Bronchial epithelial cell (primary cell): ENCODE data around the gene DAB2IP. TPM values are rescaled to one million over a fixed set of nuclear protein-coding genes. Genes with fewer than 3 reads are reported as not detected.

Source experiments
- DNase-seq: peaks from one replicate; pipeline ENCODE4 v3.0.0-alpha.2; 2010; ENCODE audit warnings: low read depth
- FAIRE-seq: peaks from 2 replicates; lab custom pipeline; 2011; peaks lifted over from hg19 to GRCh38; lab: Jason Lieb, UNC
- H3K27me3 ChIP-seq: 2 replicates; pipeline ENCODE4 v1.5.1; 2011; ENCODE audit warnings: low read length; ENCODE audit not compliant: control insufficient read depth, insufficient read depth
- H3K36me3 ChIP-seq: 2 replicates; pipeline ENCODE4 v1.5.1; 2011; ENCODE audit warnings: low read length; ENCODE audit not compliant: control insufficient read depth, insufficient read depth
- H3K4me3 ChIP-seq: 2 replicates; pipeline ENCODE4 v1.5.1; 2011; ENCODE audit warnings: mild to moderate bottlenecking, low read depth, low read length, control low read depth
- total RNA-seq: library from RNA; depleted of rRNA; stranded (reverse); fragments of >200 nt; gene quantifications from 2 replicates; pipeline ENCODE4 v1.2.1, GENCODE V29; 2014
- TF ChIP-seq, protein P1 (sequence below): IDR thresholded peaks from 2 replicates; pipeline ENCODE4 v1.5.1; 2011; ENCODE audit warnings: mild to moderate bottlenecking, moderate library complexity, low read length, control low read depth, inconsistent platforms; ENCODE audit not compliant: insufficient read depth, severe bottlenecking

The DAB2IP gene
- total RNA-seq, 1 donor from 2014 or later: 8.4 TPM

DNA sequence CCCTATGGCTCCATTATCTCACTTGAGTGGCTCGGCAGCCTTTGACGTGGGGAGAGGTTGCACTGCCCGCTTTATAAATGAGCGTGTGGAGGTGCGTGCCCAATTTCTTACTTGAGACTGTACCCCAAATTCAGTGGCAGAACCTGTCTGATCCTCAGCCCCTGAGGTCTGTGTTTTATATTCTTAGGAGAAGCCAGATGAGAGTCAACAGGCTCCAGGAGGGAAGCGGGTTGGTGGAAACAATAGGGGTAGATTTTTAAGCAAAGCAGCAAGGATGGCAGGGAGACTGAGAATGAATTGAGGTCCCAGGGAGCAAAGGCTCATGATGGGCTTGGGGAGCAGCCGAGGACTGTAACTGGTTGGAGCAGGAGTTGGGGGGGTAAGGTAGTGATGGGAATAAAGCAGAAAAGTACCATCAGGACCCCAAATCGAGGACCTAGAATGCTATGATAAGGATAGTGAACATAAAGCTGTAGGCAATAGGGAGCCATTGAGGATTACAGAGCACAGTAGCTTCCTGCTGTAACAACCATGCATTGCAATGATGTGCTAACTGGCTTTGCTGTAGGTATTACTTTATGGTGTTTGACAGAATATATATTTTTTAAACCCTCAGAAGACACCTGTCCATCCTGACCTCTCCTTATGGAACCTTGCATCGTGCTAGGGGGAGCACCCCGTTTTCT lies 43.1 kb upstream of the DAB2IP start:
- H3K36me3 ChIP-seq: no peaks in the 10 kb centered on the region
- no peak overlapping the region for H3K4me3 ChIP-seq
- TF ChIP-seq, protein P1, sequence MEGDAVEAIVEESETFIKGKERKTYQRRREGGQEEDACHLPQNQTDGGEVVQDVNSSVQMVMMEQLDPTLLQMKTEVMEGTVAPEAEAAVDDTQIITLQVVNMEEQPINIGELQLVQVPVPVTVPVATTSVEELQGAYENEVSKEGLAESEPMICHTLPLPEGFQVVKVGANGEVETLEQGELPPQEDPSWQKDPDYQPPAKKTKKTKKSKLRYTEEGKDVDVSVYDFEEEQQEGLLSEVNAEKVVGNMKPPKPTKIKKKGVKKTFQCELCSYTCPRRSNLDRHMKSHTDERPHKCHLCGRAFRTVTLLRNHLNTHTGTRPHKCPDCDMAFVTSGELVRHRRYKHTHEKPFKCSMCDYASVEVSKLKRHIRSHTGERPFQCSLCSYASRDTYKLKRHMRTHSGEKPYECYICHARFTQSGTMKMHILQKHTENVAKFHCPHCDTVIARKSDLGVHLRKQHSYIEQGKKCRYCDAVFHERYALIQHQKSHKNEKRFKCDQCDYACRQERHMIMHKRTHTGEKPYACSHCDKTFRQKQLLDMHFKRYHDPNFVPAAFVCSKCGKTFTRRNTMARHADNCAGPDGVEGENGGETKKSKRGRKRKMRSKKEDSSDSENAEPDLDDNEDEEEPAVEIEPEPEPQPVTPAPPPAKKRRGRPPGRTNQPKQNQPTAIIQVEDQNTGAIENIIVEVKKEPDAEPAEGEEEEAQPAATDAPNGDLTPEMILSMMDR: no peak
- DNase-seq (no peak), FAIRE-seq (no peak)
- no peaks in the 10 kb centered on the region for H3K27me3 ChIP-seq

DNA sequence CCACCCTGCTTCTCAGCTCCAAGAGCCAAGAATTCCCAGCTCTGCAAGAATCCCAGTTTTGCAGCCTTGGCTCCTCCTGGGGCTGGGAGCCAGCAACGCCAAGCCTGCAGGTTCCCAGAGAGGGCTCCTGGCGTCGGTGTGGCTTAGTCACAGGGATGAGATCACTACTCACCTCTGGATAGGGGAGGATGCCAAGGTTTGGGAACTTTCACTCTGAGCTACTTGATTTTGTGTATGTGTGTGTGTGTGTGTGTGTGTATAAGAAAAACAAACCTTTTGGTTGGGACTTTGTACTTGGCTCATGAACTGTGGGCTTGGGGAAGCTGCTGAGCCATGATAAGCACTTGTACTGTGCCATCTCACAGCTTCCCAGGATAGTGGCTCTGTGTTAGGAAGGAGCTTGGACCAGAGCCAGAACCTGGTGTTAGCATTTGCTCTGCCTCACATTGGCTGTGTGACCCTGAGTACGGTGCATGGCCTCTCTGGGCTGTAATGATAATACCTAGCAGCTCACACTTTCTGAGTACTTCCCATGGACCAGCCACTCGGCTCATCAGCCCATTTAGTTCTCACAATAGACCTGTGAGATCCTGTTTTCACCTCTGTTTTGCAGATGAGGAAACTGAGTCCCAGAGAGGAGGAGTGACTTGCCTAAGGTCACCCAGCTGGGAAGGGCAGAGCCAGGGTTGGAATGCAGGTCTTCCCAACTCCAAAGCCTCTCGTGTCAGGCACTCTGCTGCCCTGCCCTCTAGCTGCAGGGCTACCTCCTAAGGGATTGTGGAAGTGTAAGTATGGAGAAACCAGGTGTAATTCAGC lies 41.4 kb upstream of the DAB2IP start:
- peak; percentile 89 for FAIRE-seq
- TF ChIP-seq, protein P1: peak; percentile 18
- DNase-seq: peak; percentile 91
- H3K27me3 ChIP-seq: no peaks in the 10 kb centered on the region
- no peaks in the 10 kb centered on the region for H3K36me3 ChIP-seq
- no peak overlapping the region for H3K4me3 ChIP-seq

DNA sequence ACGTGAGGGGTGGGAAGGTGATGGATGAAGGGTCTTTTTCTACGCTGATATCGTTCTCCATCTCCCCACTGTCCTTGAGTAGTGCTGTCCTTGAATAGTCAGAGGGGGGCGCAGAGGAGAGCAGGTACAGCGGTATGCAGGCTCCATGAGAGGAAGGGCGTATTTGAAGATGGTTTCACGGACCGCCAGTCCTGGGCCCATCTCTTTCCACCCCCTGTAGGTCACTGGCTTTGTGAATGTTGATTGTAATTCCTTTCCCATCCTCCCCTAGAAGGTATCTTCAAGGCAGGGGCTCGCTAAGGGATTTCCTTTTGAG lies 40.8 kb upstream of the DAB2IP start:
- FAIRE-seq (peak; percentile 23), DNase-seq (no peak)
- no peak overlapping the region for H3K4me3 ChIP-seq
- TF ChIP-seq, protein P1: no peak
- H3K27me3 ChIP-seq: no peaks in the 10 kb centered on the region
- no peaks in the 10 kb centered on the region for H3K36me3 ChIP-seq

DNA sequence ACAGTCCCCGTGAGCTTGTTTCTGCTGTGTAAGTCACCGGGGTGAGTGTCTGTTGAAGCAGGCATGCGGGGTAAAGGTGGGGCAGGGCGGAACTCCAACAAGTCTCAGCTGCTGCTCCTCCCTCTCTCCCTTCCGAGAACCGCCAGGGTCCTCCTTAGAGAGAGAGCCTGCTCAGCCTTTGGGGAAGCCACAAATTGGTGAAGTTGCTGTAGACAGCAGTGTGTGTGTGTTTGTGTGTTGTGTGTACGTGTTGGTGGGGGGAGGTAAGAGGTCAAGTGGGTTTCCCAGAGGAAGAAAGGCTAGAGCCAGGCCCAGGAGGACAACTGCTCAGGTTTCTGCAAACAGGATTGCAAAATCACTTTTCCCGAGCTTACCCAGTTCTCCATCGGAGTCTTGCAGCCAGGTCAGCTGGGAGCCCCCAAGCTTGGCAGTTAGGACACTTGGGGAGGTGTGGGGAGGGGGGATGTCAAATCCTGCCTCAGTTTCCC lies 38.9 kb upstream of the DAB2IP start:
- TF ChIP-seq, protein P1: no peak
- H3K4me3 ChIP-seq: peak overlapping the region; percentile 4
- no peaks in the 10 kb centered on the region for H3K36me3 ChIP-seq
- no peaks in the 10 kb centered on the region for H3K27me3 ChIP-seq
- DNase-seq: peak; percentile 78
- peak; percentile 70 for FAIRE-seq

DNA sequence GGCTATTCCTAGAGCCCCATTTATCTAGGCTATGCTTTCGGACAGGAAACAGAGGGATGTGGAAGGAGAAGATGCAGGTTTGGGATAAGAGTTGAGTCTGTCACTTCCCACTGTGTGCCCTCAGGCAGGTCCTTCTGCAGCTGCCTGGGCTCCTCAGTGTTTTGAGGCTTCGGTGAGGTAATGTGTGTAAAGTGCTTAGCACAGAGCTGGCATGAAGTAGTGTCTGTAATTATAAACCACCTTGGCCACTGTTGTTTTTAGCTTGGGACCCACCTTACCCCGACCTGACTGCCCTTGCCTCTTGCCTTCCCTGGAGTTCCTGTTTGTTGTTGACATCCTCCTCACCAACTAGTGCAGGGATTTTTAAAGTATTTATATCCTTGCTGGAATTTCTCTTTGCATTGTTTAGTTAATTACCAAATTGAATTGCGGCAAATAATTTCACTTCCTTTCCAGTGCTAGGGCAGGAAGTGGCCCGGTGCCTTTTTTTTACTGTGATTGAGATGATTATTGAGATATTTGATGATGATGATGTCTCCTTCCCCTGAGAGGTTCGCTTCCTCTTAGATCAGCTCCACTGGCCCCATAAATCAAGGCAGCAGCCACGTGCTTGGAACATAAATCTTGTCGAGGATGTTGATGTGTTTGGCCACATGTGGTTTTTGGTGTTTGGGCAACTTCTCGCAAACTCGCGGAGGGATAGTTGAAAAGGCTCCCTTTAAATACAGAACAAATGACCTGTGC lies 38.3 kb upstream of the DAB2IP start:
- no peaks in the 10 kb centered on the region for H3K27me3 ChIP-seq
- no peak overlapping the region for H3K4me3 ChIP-seq
- FAIRE-seq (no peak), DNase-seq (peak; percentile 39)
- H3K36me3 ChIP-seq: no peaks in the 10 kb centered on the region
- TF ChIP-seq, protein P1: no peak
